Measurements from ENCODE around the gene FOXJ3. TPM values are rescaled to one million over a fixed set of nuclear protein-coding genes. Genes with fewer than 3 reads are reported as not detected.

The FOXJ3 gene
- total RNA-seq, 1 donor from 2014 or later = 30.9 TPM

DNA sequence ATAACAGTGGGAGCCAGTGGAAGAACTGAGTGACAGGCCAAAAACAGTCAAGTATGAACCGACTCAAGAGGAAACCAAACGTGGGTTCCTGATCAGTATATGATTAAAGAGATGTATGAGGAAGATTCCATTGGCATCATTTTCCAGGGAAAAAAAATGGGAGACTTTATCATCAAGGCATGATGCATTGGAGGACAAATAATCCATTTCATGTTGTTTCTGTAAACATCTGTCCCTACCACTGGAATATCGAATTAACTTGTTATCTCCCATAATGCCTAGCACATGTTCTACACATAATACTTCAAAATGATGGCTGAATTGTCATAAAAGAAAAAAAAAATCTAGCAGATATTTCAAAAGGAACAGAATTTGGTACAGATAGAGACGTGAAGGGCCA lies 13.3 kb downstream of the FOXJ3 start:
- Mint-ChIP-seq H3K27ac (ENCODE audit: unreplicated experiment) (peak overlapping the region; percentile 43), H3K36me3 (ENCODE audit: low read depth) (no peaks in the 10 kb centered on the region), H3K27me3 (ENCODE audit: low read depth) (no peaks in the 10 kb centered on the region), H3K9me3 (ENCODE audit: low read depth) (no peaks in the 10 kb centered on the region), H3K4me1 (ENCODE audit: low read depth) (peaks cover 56% of the 10 kb centered on the region), H3K4me3 (ENCODE audit: unreplicated experiment) (no peak overlapping the region)
- no peak for DNase-seq (ENCODE audit: low spot score)
- TF ChIP-seq, protein P1, sequence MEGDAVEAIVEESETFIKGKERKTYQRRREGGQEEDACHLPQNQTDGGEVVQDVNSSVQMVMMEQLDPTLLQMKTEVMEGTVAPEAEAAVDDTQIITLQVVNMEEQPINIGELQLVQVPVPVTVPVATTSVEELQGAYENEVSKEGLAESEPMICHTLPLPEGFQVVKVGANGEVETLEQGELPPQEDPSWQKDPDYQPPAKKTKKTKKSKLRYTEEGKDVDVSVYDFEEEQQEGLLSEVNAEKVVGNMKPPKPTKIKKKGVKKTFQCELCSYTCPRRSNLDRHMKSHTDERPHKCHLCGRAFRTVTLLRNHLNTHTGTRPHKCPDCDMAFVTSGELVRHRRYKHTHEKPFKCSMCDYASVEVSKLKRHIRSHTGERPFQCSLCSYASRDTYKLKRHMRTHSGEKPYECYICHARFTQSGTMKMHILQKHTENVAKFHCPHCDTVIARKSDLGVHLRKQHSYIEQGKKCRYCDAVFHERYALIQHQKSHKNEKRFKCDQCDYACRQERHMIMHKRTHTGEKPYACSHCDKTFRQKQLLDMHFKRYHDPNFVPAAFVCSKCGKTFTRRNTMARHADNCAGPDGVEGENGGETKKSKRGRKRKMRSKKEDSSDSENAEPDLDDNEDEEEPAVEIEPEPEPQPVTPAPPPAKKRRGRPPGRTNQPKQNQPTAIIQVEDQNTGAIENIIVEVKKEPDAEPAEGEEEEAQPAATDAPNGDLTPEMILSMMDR (IDR thresholded peaks at IDR 0.05) = no peak

DNA sequence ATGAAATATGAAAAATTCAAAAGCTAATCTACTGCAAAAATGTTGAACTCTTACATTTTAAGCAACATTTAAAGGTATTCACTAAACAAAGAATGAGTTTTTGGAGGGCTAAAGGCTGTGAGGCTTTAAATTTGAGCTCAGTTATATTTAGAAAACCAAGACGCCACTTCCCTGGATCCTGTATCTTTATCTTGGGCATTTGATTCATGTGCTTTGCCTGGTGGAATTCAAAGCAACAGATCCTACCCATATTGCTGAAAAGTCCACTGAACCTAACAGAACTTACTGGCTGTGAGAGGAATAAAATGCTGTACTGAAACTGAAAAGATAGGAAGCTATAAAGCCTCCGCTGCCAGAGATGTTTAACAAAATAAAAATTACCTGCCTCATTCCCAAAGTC lies 14.3 kb downstream of the FOXJ3 start:
- peaks cover 63% of the 10 kb centered on the region for H3K4me1 Mint-ChIP-seq (ENCODE audit: low read depth)
- H3K36me3 Mint-ChIP-seq (ENCODE audit: low read depth) = no peaks in the 10 kb centered on the region
- TF ChIP-seq, protein P1 (IDR thresholded peaks at IDR 0.05) = no peak
- H3K4me3 Mint-ChIP-seq (ENCODE audit: unreplicated experiment) = no peak overlapping the region
- no peaks in the 10 kb centered on the region for H3K9me3 Mint-ChIP-seq (ENCODE audit: low read depth)
- DNase-seq (ENCODE audit: low spot score) = no peak
- no peaks in the 10 kb centered on the region for H3K27me3 Mint-ChIP-seq (ENCODE audit: low read depth)
- H3K27ac Mint-ChIP-seq (ENCODE audit: unreplicated experiment) = no peak overlapping the region

DNA sequence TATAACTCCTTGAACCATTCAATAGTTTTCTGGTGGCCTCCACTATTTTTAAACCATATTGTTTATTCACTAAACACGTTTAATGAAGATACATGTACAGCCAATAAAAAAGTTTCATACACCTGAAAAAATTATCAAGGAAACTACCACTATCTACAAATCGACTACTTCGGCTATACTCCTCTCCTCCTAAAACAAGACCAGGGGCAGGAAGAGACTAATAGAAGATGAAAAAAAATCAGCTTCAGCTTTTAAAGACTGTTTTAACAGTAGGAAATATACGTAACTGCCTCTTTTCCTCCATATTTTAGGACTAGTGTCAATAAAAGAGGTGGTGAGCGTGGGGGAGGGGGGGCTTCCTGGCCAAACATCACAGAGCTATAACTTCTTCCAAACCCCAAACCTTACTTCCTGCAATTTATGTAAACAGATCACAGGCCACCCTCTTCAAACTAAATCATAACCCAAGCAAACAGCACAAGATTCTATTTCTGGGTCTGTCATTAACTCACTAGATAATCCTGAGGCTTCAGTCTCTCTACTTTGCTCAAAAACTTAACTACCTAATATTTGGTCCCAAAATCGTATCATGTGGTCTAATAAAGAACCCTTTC lies 15.1 kb downstream of the FOXJ3 start:
- H3K4me1 Mint-ChIP-seq (ENCODE audit: low read depth) = peaks cover 68% of the 10 kb centered on the region
- DNase-seq (ENCODE audit: low spot score) = no peak
- H3K9me3 Mint-ChIP-seq (ENCODE audit: low read depth) = no peaks in the 10 kb centered on the region
- H3K4me3 Mint-ChIP-seq (ENCODE audit: unreplicated experiment) = no peak overlapping the region
- TF ChIP-seq, protein P1 (IDR thresholded peaks at IDR 0.05) = no peak
- no peaks in the 10 kb centered on the region for H3K36me3 Mint-ChIP-seq (ENCODE audit: low read depth)
- no peaks in the 10 kb centered on the region for H3K27me3 Mint-ChIP-seq (ENCODE audit: low read depth)
- H3K27ac Mint-ChIP-seq (ENCODE audit: unreplicated experiment) = peak overlapping the region; percentile 72

DNA sequence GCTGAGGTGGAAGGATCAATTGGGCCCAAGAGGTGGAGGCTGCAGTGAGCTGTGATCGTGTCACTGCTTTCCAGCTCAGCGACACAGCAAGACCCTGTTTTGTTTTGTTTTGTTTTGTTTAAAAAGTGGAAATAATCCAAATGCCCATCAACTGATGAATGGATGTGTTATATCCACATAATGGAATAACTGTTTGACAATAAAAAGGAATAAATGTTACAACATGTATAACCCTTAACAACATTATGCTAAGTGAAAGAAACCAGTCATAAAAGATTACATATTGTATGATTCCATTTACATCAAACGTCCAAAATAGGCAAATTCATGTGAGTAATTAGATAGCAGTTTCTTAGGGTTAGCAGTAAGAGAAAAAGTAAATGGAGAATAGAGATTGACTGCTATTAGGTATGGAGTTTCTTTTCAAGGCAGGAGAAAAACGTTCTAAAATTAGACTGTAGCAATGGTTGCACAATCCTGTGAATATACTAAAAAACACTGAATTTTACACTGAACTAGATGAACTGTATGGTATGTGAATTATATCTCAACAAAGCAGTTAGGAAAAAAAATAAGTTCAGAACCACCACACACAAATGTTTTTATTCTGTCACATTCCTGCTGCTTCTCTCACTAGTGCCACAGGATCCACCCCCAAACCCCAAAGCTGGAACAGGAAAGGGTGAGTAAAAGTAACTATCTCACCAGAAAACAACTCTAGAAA lies 15.7 kb downstream of the FOXJ3 start:
- peaks cover 71% of the 10 kb centered on the region for H3K4me1 Mint-ChIP-seq (ENCODE audit: low read depth)
- DNase-seq (ENCODE audit: low spot score) = no peak
- H3K9me3 Mint-ChIP-seq (ENCODE audit: low read depth) = no peaks in the 10 kb centered on the region
- H3K36me3 Mint-ChIP-seq (ENCODE audit: low read depth) = no peaks in the 10 kb centered on the region
- H3K4me3 Mint-ChIP-seq (ENCODE audit: unreplicated experiment) = no peak overlapping the region
- TF ChIP-seq, protein P1 (IDR thresholded peaks at IDR 0.05) = no peak
- peak overlapping the region; percentile 72 for H3K27ac Mint-ChIP-seq (ENCODE audit: unreplicated experiment)
- H3K27me3 Mint-ChIP-seq (ENCODE audit: low read depth) = no peaks in the 10 kb centered on the region

DNA sequence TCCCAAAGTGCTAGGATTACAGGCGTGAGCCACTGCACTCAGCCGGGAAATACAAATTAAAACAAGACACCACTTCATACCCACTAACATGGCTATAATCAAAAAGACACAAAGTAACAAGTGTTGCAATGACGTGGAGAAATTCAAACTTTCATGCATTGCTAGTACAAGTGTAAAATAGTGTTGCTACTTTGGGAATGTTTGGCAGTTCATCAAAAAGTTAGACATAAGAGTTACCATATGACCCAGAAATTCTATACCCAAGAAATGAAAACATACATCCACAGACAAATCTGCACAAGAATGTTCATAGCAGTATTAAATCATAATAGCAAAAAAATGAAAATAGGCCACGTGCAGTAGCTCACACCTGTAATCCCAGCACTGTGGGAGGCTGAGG lies 16.4 kb downstream of the FOXJ3 start:
- H3K4me3 Mint-ChIP-seq (ENCODE audit: unreplicated experiment) = no peak overlapping the region
- H3K27ac Mint-ChIP-seq (ENCODE audit: unreplicated experiment) = peak overlapping the region; percentile 72
- H3K9me3 Mint-ChIP-seq (ENCODE audit: low read depth) = no peaks in the 10 kb centered on the region
- H3K27me3 Mint-ChIP-seq (ENCODE audit: low read depth) = no peaks in the 10 kb centered on the region
- TF ChIP-seq, protein P1 (IDR thresholded peaks at IDR 0.05) = no peak
- peaks cover 75% of the 10 kb centered on the region for H3K4me1 Mint-ChIP-seq (ENCODE audit: low read depth)
- DNase-seq (ENCODE audit: low spot score) = no peak
- H3K36me3 Mint-ChIP-seq (ENCODE audit: low read depth) = no peaks in the 10 kb centered on the region

All from chondrocyte (in vitro differentiated cells).